Gastroesophageal sphincter (tissue), 4 donors: ENCODE measurements around the gene CA6. TPM values are rescaled to one million over a fixed set of nuclear protein-coding genes. Genes with fewer than 3 reads are reported as not detected.
"Not testable (repeated sequence)": the region's sequence is repeated elsewhere in the genome, so short reads cannot be mapped to it uniquely, and the experiment has no call there.

Experiments
- ATAC-seq: fragments of 150-250 bp; one replicate; pipeline ENCODE4 v1.9.1; 2016; ENCODE audit warnings: mild to moderate bottlenecking, moderate library complexity
- H3K27ac ChIP-seq, 4 donors: fragments of 200-600 bp; sonication (generic) in 3 of 4; 1 replicate in 3 of 4; 2 replicates in 1 of 4; pipeline ENCODE4 v1.5.1; 2016 to 2019
- H3K27me3 ChIP-seq: fragments of 200-600 bp; sonication (generic); one replicate; pipeline ENCODE4 v1.5.1; 2019
- H3K36me3 ChIP-seq, 2 donors: fragments of 200-600 bp; sonication (generic); one replicate each; pipeline ENCODE4 v1.5.1; 2019; ENCODE audit warnings: control low read depth in 1 of 2
- H3K4me1 ChIP-seq, 3 donors: fragments of 200-600 bp; sonication (generic); 1 replicate in 2 of 3; 2 replicates in 1 of 3; pipeline ENCODE4 v1.5.1; 2016 to 2019; ENCODE audit warnings: control low read depth in 2 of 3
- H3K4me3 ChIP-seq, 2 donors: fragments of 200-600 bp; sonication (generic); one replicate each; pipeline ENCODE4 v1.5.1; 2019; ENCODE audit warnings: mild to moderate bottlenecking in 1 of 2, moderate library complexity in 1 of 2
- H3K9me3 ChIP-seq, 3 donors: fragments of 200-600 bp; sonication (generic); one replicate each; pipeline ENCODE4 v1.5.1; 2017 to 2019; ENCODE audit warnings: control low read depth in 2 of 3
- CTCF ChIP-seq, 4 experiments: fragments of 200-600 bp in 2 of 4; fragments of 450-650 bp in 2 of 4; sonication (generic) in 1 of 4; IDR thresholded peaks; one replicate each; pipeline ENCODE4 v1.5.1; 2017 to 2019; ENCODE audit warnings: antibody characterized with exemption in 4 of 4, mild to moderate bottlenecking in 2 of 4, moderate library complexity in 2 of 4
- EP300 ChIP-seq: sonication (generic); formaldehyde crosslinking; IDR thresholded peaks from one replicate; pipeline ENCODE4 v1.6.1; 2017; ENCODE audit warnings: antibody characterized with exemption, mild to moderate bottlenecking
- POLR2A ChIP-seq, 2 donors: fragments of 450-650 bp; IDR thresholded peaks; one replicate each; pipeline ENCODE4 v1.6.1; 2017; ENCODE audit warnings: antibody characterized with exemption in 2 of 2, mild to moderate bottlenecking in 2 of 2, moderate library complexity in 1 of 2
- POLR2AphosphoS5 ChIP-seq: sonication (generic); formaldehyde crosslinking; IDR thresholded peaks from one replicate; pipeline ENCODE4 v1.6.1; 2017; ENCODE audit warnings: antibody characterized with exemption
- WGBS, 2 donors: methylation state at CpG; one replicate each; pipeline ENCODE4 v1.1.5; 2018; ENCODE audit warnings: low coverage in 1 of 2; 5-methylcytosine and 5-hydroxymethylcytosine counted together
- small RNA-seq, 4 donors: library from RNA; depleted of rRNA; stranded (forward); fragments of <200 nt; gene quantifications; one replicate each; pipeline ENCODE3, GENCODE V24; 2016
- total RNA-seq, 4 donors: library from RNA; depleted of rRNA; stranded (reverse); fragments of >200 nt; gene quantifications; one replicate each; pipeline ENCODE4 v1.1.0, GENCODE V29; 2016

The CA6 gene
- total RNA-seq, 4 donors from 2014 or later = not detected

GRCh38 chr1:9019896-9020295 lies 74.2 kb downstream of the CA6 start:
- no peak for ATAC-seq
- no peak overlapping the region for H3K27ac ChIP-seq
- WGBS, 2 donors = 22 to 23% methylated on average over 4 of the region's 4 CpGs
- H3K9me3 ChIP-seq = no peaks in the 10 kb centered on the region
- no peaks in the 10 kb centered on the region for H3K27me3 ChIP-seq
- H3K4me3 ChIP-seq = no peak overlapping the region
- H3K4me1 ChIP-seq = no peaks in the 10 kb centered on the region
- TF ChIP-seq POLR2AphosphoS5 = no peak
- no peak for TF ChIP-seq POLR2A (IDR thresholded peaks at IDR 0.05)
- TF ChIP-seq EP300 = no peak
- TF ChIP-seq CTCF (IDR thresholded peaks at IDR 0.05) = no peak
- no peaks in the 10 kb centered on the region for H3K36me3 ChIP-seq

- Histone ChIP-seq H3K36me3 (no peaks in the 10 kb centered on the region), H3K27me3 (no peaks in the 10 kb centered on the region), H3K9me3 (no peaks in the 10 kb centered on the region), H3K4me3 (no peak overlapping the region), H3K27ac (no peak overlapping the region), H3K4me1 (no peaks in the 10 kb centered on the region)
- TF ChIP-seq POLR2AphosphoS5 (no peak), EP300 (no peak), POLR2A (IDR thresholded peaks at IDR 0.05) (no peak), CTCF (IDR thresholded peaks at IDR 0.05) (no peak)
- no peak for ATAC-seq
- WGBS, 2 donors = 57 to 63% methylated on average over 2 to 6 of the region's 6 CpGs
Measured at GRCh38 chr1:9020305-9020704, 74.6 kb downstream of the CA6 start.

- 0 to 43% methylated on average over 1 to 4 of the region's 15 CpGs for WGBS, 2 donors
- H3K27ac ChIP-seq, H3K4me1 ChIP-seq, H3K27me3 ChIP-seq, H3K36me3 ChIP-seq, H3K9me3 ChIP-seq, H3K4me3 ChIP-seq, ATAC-seq: not testable (repeated sequence)
Measured at GRCh38 chr1:9022026-9022738, 76.5 kb downstream of the CA6 start.

GRCh38 chr1:9022773-9023172 lies 77.1 kb downstream of the CA6 start:
- Histone ChIP-seq H3K27ac (no peak overlapping the region), H3K4me3 (no peak overlapping the region), H3K9me3 (no peaks in the 10 kb centered on the region), H3K27me3 (no peaks in the 10 kb centered on the region), H3K36me3 (no peaks in the 10 kb centered on the region), H3K4me1 (no peaks in the 10 kb centered on the region)
- no peak for TF ChIP-seq EP300
- no peak for TF ChIP-seq POLR2A (IDR thresholded peaks at IDR 0.05)
- no peak for TF ChIP-seq POLR2AphosphoS5
- TF ChIP-seq CTCF (IDR thresholded peaks at IDR 0.05) = no peak
- WGBS, 2 donors = 94% methylated on average over 7 of the region's 10 CpGs; no CpG with 5 or more reads in 1 of the 2 donors
- ATAC-seq = no peak

Small RNAs within 50 kb of the gene (small RNA-seq; reads per million reads assigned to genes)
- 0 reads per million in 4 donors for gene AL139415.2
- 0 reads per million in 4 donors for gene RN7SL451P

Other genes starting within 250 kb of the CA6 start
- gene RERE, start 128.2 kb upstream of the CA6 start, total RNA-seq = 100 to 1,000 TPM; 112 to 212 (median 139) TPM
- gene ENO1, start 67.2 kb upstream of the CA6 start, total RNA-seq = 1,000 to 10,000 TPM in 1 of 4 donors, 100 to 1,000 TPM in 3; 453 to 1,066 (median 553) TPM
- gene SLC2A7, start 80.6 kb downstream of the CA6 start, total RNA-seq = under 1 TPM in 1 of 4 donors, not detected in 3; 0.27 TPM
- gene SLC2A5, start 123.8 kb downstream of the CA6 start, total RNA-seq = 1 to 10 TPM in 1 of 4 donors, under 1 TPM in 3; 0.16 to 2.7 (median 0.39) TPM
- 1 to 10 TPM; 2.8 to 4.4 (median 4.0) TPM for gene GPR157, start 183.2 kb downstream of the CA6 start, total RNA-seq